GM18505 (cell line): ENCODE data around the gene SLC13A5.

Experiments used
- ATAC-seq: cut with Tn5 transposase; IDR thresholded peaks from one replicate; pipeline ENCODE4 v1.9.1; 2021; ENCODE audit not compliant: unreplicated experiment
- POLR2A ChIP-seq: IDR thresholded peaks from 4 replicates; pipeline ENCODE4 v1.6.1; 2011; ENCODE audit warnings: borderline replicate concordance; ENCODE audit not compliant: insufficient read depth, insufficient read length; ENCODE audit errors: extremely low read depth

The SLC13A5 gene

DNA sequence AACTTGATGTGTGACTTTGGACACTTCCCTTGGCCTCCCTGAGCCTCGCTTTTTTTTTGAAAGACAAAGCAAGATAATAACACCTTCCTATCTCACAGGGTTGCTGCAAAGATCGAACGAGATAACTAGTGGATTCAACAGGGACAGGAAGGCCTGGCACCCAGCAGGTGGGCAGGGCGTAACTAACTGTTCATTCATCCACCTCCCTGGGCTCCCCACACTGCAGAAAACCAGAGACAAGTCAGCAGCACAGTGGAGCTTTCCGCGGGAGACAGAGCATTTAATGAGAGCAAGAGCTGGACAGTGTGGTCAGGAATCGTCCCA, 28.7 kb downstream of the SLC13A5 start:
- no peak for ATAC-seq
- TF ChIP-seq POLR2A: no peak

DNA sequence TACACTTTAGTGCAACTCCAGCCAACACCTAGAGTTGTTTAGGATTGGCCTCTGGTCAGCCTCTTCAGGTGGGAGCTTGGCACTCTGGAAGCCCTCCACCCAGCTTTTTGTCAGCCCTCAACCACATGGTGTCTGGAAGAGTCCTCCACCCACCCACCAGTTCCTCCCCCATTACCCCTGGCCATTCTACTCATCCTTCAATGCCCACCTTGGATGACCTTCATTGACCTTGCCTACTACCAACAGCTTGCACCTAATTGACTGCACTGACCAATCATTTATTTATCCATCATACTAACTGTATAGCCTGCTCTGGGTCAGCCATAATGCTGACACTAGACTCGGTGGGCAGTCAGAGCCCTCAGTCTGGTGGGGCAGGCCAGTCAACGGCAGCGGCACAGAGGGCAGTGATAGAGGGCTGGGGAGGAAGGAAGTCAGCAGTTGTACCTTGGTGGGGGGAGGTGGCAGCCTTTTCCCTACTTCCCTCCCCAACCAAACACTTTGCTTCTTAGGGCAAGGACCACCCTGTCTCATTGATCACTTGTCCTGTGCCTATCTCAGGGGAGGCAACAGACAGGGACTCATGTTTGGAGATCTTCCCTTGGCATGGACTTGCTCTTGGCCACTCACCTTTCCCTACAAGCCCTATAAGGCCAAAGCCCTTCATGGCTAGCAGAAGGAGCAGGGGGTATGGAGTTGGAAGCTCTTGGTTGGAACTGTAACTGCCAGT, 29.3 kb downstream of the SLC13A5 start:
- TF ChIP-seq POLR2A: no peak
- no peak for ATAC-seq

DNA sequence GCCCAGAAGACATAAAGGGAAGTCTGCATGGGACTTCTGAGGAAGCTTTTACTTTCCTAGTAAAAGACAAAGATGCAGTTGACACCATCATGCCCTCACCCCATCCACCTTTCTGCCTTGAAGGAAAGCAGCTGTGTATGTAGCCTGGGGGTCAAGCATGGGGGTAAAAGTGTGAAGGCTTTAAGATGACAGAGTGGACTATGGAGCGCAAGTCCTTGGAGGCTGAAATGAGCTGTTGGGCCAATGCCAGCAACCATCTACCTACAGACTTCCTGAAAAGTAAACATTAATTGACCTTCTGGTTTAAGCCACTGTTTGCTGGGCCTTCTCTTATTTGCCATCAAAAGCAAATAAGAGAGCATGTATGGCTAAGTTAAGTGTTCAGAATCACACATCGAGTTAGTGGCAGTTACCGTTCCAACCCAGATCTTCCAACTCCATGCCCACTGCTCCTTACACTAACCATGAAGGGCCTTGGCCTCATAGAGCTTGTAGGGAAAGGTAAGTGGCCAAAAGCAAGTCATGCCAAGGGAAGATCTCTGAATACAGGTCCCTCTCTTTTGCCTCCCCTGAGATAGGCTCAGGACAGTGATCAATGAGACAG, 30.0 kb downstream of the SLC13A5 start:
- no peak for ATAC-seq
- no peak for TF ChIP-seq POLR2A

DNA sequence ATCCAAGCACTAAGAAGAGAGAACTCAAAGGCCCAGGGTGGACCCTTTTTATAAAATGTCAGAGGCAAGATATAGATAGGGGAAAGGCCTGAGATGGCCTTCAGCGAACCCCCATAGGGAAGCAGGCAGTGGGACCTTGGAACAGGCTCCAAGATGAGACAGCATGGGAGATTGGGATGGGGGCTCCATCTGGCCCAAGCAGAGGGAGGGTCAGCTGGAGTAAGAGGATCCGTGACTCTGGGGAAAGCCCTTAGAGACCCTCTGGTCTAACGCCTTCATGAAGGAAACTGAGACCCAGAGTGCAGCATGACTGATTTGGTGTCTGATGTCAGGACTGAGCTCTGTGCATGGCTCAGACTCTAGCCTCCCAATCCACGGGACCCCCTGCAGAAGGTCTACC, 30.8 kb downstream of the SLC13A5 start:
- ATAC-seq: no peak

DNA sequence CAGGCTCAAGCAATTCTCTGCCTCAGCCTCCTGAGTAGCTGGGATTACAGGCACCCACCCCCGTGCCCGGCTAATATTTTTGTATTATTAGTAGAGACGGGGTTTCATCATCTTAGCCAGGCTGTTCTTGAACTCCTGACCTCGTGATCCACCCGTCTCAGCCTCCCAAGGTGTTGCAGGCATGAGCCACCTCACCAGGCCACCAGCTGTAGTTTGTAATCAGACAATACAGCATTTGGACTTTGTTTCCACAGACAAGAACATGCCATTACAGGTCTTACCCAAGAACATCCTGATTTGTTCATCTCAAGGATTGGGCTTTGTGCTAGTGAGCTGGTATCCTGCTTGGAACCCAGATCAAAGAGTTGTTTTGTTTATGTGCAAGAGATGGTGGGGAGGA, 31.5 kb downstream of the SLC13A5 start:
- TF ChIP-seq POLR2A: no peak

More for the DNA sequence above, 30.8 kb downstream of the SLC13A5 start:
- TF ChIP-seq POLR2A: no peak

DNA sequence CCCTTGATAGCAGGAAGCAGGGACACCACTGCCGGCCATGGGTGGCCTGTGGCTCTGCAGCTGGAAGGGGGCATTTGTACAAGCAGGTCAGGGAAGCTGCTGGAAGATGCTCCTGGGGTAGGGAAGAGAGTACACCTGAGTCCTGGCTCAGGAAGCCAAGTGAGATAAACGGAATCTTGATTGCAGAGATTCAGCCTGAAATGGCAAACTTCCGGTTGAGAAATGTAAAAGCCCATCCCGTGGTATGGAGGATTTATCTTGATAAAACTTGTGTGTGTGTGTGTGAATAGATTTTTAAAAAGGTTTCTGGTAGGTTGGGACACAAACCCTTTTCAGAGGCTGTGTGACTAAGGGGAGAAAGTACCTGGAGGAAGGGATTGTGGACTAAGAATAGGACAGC, 32.0 kb downstream of the SLC13A5 start:
- no peak for TF ChIP-seq POLR2A
- ATAC-seq: no peak

More for the DNA sequence above, 31.5 kb downstream of the SLC13A5 start:
- no peak for ATAC-seq

DNA sequence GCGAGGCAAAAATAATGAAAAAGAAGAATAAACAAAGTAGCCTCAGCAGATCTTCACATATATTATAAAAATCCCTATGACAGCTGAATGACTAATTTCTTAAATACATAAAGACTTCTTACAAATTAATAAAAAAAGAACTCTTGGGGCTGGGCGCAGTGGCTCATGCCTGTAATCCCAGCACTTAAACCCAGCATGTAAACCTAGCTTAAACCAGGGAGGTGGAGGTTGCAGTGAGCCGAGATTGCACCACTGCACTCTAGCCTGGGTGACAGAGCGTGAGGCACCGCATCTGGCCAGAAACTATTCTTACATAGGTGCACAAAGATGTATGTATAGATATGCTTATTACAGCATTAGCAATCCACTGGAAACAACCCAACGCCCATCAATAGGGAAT, 33.9 kb downstream of the SLC13A5 start:
- TF ChIP-seq POLR2A: no peak
- ATAC-seq: no peak

DNA sequence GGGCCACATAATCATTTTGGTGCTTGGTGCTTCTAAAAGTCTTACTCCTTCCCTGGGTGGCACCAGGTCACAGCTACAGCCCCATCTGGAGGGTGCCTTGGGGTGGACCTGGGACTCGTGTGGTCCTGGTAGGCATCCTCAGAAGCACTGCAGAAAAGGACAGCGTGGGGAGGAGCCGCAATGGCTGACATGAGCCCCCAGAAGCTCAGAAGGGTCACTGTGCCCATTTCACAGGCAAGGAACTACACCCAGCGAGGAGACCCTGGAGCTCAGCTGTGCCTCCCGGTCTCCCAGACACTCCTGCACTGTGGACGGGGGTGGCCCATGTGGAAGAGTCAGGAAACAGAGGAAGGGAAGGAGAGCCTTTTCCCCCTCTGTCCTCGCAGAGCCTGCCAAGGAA, 35.2 kb downstream of the SLC13A5 start:
- TF ChIP-seq POLR2A: no peak
- ATAC-seq: no peak

DNA sequence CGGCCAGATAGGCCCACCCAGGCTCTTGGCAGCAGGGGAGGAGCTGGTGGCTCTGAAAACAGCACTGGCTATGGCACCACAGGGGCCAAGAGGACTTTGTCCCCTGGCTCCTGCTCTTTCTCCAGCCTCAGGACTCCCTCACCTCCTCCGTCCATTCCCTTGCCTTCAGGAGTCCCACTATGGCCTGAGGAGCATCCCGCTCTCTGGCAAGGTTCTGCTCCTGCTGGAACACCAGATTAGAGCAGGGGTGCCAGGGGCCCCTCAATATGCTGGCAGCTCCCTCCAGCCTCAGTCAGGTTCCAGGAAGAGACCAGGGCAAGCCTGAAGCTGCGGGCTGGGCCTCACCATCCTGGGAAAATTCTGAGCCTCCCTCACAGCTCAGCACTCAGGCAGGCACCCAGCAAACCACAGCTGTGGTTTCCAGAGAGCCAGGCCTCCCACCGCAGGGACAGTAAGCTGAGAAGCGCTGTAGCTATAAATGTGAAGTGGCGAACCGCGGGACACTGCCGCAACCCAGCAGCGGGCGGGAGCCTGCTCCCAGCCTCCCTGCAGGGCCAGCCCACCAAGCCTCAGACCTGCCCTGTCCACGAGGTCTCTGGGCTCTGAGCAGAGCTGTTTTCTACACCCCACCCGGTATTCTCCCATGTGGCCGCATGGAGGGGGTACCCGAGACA, 35.9 kb downstream of the SLC13A5 start:
- no peak for TF ChIP-seq POLR2A
- ATAC-seq: no peak

DNA sequence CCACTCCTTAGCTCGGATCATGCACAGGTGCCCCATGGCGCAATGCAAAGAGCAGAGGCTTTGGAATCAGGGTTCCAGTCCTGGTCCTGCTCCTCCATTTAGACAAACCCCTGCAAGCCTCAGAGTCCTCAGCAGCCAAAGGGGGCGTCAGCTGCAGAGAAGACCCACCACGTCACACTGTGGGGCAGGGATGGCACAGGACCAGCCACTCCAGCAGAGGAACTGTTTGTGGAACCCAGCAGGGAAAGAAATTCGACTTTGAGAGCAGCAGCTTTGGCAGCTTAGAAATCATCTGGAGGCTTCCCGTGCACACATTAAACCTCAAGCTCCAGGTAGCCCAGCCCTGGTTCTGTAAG, 36.4 kb downstream of the SLC13A5 start:
- no peak for ATAC-seq
- no peak for TF ChIP-seq POLR2A

DNA sequence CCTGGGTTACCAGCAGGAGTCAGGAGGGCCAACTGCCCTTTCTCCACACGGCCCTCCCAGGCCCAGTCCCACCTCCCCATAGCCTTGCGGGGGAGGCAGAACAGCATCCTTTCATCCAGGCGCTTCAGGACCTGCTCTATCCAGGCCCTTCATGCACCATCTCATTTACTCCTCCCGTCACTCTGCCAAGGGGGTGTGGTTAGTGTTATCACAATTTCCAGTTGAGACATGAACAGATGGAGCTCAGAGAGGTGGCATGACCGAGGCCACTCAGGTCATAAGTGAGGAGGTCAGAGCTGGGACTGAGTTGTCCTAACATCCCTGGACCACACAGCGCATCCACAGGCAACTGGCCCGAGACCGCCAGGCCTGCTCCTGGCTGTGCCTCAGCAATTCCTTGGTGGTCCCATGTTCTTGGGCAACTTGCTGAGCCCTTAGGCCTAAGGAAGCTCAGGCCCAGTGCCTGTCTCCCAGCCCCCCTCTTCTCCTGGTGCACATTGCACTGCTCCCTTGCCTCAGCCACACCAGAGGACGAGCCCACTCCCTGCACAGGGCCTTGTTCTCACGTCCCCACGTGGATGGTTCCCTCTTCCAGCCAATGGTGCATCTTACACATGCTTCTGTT, 37.9 kb downstream of the SLC13A5 start:
- no peak for ATAC-seq
- TF ChIP-seq POLR2A: no peak

DNA sequence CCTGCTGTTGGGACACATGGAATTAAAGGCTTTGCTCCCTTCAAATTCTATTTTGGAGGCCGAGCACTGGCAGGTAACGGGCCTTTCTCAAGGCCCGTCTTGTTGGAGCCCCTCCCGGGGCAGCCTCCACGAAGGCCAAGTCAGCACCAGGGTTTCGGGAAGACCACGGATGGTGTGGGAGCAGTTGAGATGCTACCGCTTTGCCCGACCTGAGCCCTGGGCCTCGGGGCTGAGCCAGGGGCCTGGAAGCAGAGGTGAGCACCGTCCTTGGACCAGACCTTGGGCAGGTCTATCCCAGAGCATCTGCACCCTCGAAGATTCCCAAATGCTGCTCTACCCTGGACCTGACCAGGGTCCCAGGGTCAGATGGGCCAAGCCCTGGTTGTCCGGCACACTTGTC, 38.6 kb downstream of the SLC13A5 start:
- no peak for TF ChIP-seq POLR2A
- no peak for ATAC-seq

DNA sequence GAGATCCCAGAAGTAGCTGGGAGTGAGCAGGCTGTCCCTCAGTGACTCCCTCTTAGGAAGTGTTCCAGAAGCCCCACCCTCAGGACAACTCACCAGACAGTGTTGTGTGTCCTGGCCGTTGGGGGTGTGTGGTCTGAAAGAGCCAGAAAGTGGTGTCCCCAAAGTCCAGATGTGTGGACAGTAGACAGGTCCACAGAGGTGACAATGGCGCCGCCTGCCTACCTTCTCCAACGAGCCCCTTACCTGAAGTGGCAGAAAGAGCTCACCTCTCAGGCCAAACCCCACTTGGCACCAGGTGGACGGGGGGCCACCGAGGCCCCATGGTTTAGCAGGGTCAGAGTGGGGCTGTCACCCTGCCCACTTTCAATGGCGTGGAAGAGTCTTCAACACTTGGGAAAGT, 41.7 kb downstream of the SLC13A5 start:
- no peak for TF ChIP-seq POLR2A
- no peak for ATAC-seq

DNA sequence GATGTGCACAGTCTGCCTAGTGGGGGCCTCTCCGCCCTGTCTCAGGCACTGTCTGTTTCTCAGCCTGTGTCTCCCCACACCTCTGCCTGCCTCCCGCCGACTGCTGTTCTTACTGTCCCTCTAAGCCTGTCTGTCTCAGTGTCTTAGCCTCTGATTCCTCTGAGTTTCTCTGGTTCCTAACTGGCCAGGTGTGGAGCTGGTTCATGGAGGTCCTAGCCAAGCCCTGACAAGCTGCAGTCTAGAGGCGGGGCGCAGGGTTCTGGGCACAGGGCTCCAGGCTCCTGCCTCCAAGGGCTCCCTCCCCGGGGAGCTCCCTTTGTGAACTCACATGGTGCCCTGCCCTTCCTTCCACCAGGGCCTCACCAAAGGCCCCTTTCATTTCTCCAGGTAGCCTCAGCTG, 42.2 kb downstream of the SLC13A5 start:
- no peak for ATAC-seq
- no peak for TF ChIP-seq POLR2A
